ENCODE measurements around the gene NAB1. TPM values are rescaled to one million over a fixed set of nuclear protein-coding genes. Genes with fewer than 3 reads are reported as not detected.

The NAB1 gene
- total RNA-seq, 1 experiment from 2014 or later: 93.1 TPM

DNA sequence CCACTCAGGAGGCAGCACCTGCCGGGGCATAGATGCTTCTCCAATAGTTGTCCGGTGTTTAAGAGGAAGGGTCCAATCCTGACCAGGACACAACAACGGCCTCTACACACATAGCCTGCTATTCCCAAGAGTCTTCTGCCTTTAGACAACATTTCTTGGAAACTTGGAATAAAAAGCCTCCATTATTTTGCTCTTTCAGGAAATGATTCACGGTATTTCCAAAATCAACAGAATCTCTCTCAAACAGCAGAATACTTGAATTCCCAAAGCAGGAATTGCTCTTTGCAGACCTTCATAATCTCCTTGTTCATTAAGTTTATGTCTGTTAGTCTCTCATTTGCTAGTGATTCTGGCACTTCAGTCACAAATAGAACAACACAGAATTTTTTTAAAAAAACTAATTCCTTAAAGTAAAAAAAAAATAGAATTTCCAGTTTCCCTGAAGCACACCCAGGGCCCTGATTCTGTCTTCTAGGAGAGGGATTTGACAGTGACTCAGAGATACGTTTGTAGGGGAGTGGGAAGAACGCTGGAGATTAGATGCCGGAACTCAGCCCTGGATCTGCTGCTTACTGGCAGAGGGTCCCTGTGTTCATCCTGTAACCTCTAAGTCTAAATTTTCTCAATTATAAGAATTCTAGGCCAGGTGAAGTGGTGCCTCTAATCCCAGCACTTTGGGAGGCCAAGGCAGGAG lies 74.7 kb downstream of the NAB1 start:
- DNase-seq (ENCODE audit: low read depth): no peak

DNA sequence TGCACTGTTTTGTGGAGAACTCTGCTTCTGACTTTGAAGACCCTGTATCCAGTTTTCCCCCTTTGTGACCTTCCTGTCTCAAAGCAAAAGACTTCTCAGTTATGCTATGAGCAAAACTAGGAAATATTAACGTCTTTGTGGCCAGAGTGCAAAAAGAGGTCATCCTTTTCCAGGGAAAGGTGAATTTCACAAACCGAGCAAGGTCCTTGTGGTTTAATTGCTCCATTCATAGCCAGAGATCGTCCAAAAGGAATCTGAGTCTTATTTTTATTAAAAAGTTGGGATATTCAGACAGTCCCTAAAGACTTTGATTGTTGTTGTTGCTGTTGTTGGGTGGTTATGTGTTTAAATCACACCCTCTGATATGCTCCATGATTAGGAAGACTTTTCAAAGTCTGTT lies 77.4 kb downstream of the NAB1 start:
- DNase-seq (ENCODE audit: low read depth): no peak
- in situ Hi-C loops (cut with HindIII; ENCODE audit: low pct_unique_long_range_greater_than_20kb, low sequenced_read_pairs): no loop called here

More for the DNA sequence above, 74.7 kb downstream of the NAB1 start:
- in situ Hi-C loops (cut with HindIII; ENCODE audit: low pct_unique_long_range_greater_than_20kb, low sequenced_read_pairs): no loop called here

DNA sequence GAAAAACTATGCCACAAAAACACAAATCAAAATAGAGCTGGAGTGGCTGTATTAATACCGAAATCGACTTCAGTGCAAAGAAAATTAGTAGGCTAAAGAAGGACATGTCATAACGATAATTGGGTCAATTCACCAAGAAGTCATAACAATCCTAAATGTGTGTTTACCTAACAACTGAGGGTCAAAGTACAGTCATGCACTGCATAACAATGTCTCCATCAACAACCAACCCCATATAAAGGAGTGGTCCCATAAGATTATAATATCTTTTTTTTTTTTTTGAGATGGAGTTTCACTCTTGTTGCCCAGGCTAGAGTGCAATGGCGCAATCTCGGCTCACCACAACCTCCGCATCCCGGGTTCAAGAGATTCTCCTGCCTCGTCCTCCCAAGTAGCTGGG lies 87.5 kb downstream of the NAB1 start:
- DNase-seq (ENCODE audit: low read depth): no peak
- in situ Hi-C loops (cut with HindIII; ENCODE audit: low pct_unique_long_range_greater_than_20kb, low sequenced_read_pairs): no loop called here

DNA sequence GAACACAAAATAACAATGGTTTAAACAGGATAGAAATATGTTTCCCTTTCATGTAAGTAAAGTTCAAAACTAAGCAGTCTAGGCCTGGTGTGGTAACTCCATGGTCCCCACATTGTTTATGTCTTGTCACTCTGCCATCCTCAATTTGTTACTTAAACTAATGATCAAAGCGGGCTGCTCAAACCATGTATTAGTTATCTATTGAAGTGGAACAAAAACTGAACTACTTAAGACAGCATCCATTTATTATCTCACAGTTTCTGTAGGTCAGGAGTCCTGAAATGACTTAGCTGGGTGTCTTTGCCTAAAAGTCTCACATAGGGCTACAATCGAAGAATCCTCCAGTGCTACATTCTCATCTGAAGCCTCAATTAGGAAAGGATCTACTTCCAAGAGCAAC lies 91.6 kb downstream of the NAB1 start:
- DNase-seq (ENCODE audit: low read depth): no peak
- in situ Hi-C loops (cut with HindIII; ENCODE audit: low pct_unique_long_range_greater_than_20kb, low sequenced_read_pairs): no loop called here

Other genes starting within 250 kb of the NAB1 start
- 9.0 and 30.7 TPM in 2 replicates for gene MFSD6, start 240.7 kb upstream of the NAB1 start, total RNA-seq (2014; rRNA removed; shearing (Covaris generic); ENCODE audit: low replicate concordance)
- gene NEMP2, start 114.4 kb upstream of the NAB1 start, total RNA-seq (2014; rRNA removed; shearing (Covaris generic); ENCODE audit: low replicate concordance): 10.5 and 15.1 TPM in 2 replicates
- 270 and 324 TPM in 2 replicates for gene GLS, start 231.7 kb downstream of the NAB1 start, total RNA-seq (2014; rRNA removed; shearing (Covaris generic); ENCODE audit: low replicate concordance)